ENCODE measurements around the gene DTX1. TPM values are rescaled to one million over a fixed set of nuclear protein-coding genes. Genes with fewer than 3 reads are reported as not detected.
A peak's percentile ranks its signal among the peaks of the same experiment; 100 is the strongest.

DTX1 gene
- total and polyA plus RNA-seq, 2 donors (not counting 1 experiment from before 2014, with no cell fraction given), result 47.0 to 49.5 TPM

- no peak for DNase-seq
- H3K9me3 Mint-ChIP-seq (ENCODE audit: insufficient read depth), result no peaks in the 10 kb centered on the region
- POLR2A ChIA-PET, result no interaction called here
- H3K27me3 Mint-ChIP-seq, result no peaks in the 10 kb centered on the region
- peak overlapping the region; percentile 61 for H3K4me3 Mint-ChIP-seq
- no peaks in the 10 kb centered on the region for H3K9me3 ChIP-seq (ENCODE audit: control extremely low read depth in 1 of 3, control insufficient read depth in 2 of 3, insufficient read depth in 1 of 3, low read length in 2 of 3)
- H3K36me3 ChIP-seq (replicated peaks in 1 of 2; ENCODE audit: control extremely low read depth in 1 of 2, control insufficient read depth in 1 of 2, extremely low read depth in 1 of 2, insufficient read depth in 2 of 2, low read length in 1 of 2), result peaks cover 1 to 3% of the 10 kb centered on the region in 2 experiments
- H2AFZ ChIP-seq (ENCODE audit: insufficient read depth, low read depth, low read length, poor library complexity, severe bottlenecking), result no peak overlapping the region
- peaks cover 85% of the 10 kb centered on the region for H3K79me2 ChIP-seq (ENCODE audit: control insufficient read depth, insufficient read depth, low read length)
- peaks cover 90% of the 10 kb centered on the region for H3K4me1 Mint-ChIP-seq
- H3K4me3 ChIP-seq (ENCODE audit: control extremely low read depth in 1 of 5, extremely low read depth in 1 of 5, insufficient read depth in 1 of 5, low read depth in 2 of 5, low read length in 4 of 5), result no peak overlapping the region
- no peak for ATAC-seq (ENCODE audit: low read depth)
- H3K9ac ChIP-seq (ENCODE audit: low read length), result no peak overlapping the region
- no peaks in the 10 kb centered on the region for H3K27me3 ChIP-seq (replicated peaks in 1 of 4; ENCODE audit: control extremely low read depth in 1 of 4, control insufficient read depth in 3 of 4, insufficient read depth in 4 of 4, low read length in 3 of 4)
- peak overlapping the region; percentile 92 to 96 for H3K27ac ChIP-seq (ENCODE audit: low read length in 2 of 2)
- H3K27ac Mint-ChIP-seq, result peak overlapping the region; percentile 90
- 90% methylated on average over 16 of the region's 21 CpGs for whole genome bisulfite sequencing (ENCODE audit: insufficient coverage)
- peak overlapping the region; percentile 68 for H3K4me2 ChIP-seq (replicated peaks; ENCODE audit: low read depth, low read length, poor library complexity, severe bottlenecking)
- peaks cover 6% of the 10 kb centered on the region for H4K20me1 ChIP-seq (ENCODE audit: control insufficient read depth, insufficient read depth, low read length, poor library complexity, severe bottlenecking)
- TF ChIP-seq CTCF (IDR thresholded peaks at IDR 0.05) (no peak), EZH2 (IDR thresholded peaks at IDR 0.05; ENCODE audit: borderline replicate concordance, insufficient read depth, low read depth, low read length, poor library complexity, severe bottlenecking) (no peak)
- peaks cover 98 to 100% of the 10 kb centered on the region in 2 donors for H3K4me1 ChIP-seq (ENCODE audit: control insufficient read depth in 2 of 2, insufficient read depth in 2 of 2, low read length in 2 of 2)
- CTCF ChIA-PET, result interaction anchor here (1.0 to 6.7 kb wide), 8 partner anchors 9 to 103 kb away, joined by 3 to 59 read pairs (median 4); no protein-coding TSS in a partner anchor
- intact Hi-C loops (cut with micrococcal nuclease), result no loop called here
Measured at GRCh38 chr12:113071135-113072112, 14.9 kb downstream of the DTX1 start.

GRCh38 chr12:113072136-113072535 lies 15.6 kb downstream of the DTX1 start:
- DNase-seq (no peak), ATAC-seq (ENCODE audit: low read depth) (no peak)
- H3K4me1 ChIP-seq (ENCODE audit: control insufficient read depth in 2 of 2, insufficient read depth in 2 of 2, low read length in 2 of 2), result peaks cover 98 to 100% of the 10 kb centered on the region in 2 donors
- H2AFZ ChIP-seq (ENCODE audit: insufficient read depth, low read depth, low read length, poor library complexity, severe bottlenecking), result no peak overlapping the region
- peak overlapping the region; percentile 16 to 96 for H3K27ac ChIP-seq (ENCODE audit: low read length in 2 of 2)
- peaks cover 85% of the 10 kb centered on the region for H3K79me2 ChIP-seq (ENCODE audit: control insufficient read depth, insufficient read depth, low read length)
- CTCF ChIA-PET, result interaction anchor here (3.6 to 6.7 kb wide), 2 partner anchors 9 to 22 kb away, joined by 27 to 59 read pairs; no protein-coding TSS in a partner anchor
- 80% methylated on average over 2 of the region's 3 CpGs for WGBS (ENCODE audit: insufficient coverage)
- Mint-ChIP-seq H3K9me3 (ENCODE audit: insufficient read depth) (no peaks in the 10 kb centered on the region), H3K4me3 (peak overlapping the region; percentile 48), H3K27ac (peak overlapping the region; percentile 74), H3K4me1 (peaks cover 91% of the 10 kb centered on the region), H3K27me3 (no peaks in the 10 kb centered on the region)
- POLR2A ChIA-PET, result no interaction called here
- intact Hi-C loops (cut with micrococcal nuclease), result no loop called here
- H3K4me3 ChIP-seq (ENCODE audit: control extremely low read depth in 1 of 5, extremely low read depth in 1 of 5, insufficient read depth in 1 of 5, low read depth in 2 of 5, low read length in 4 of 5), result no peak overlapping the region
- TF ChIP-seq CTCF (IDR thresholded peaks at IDR 0.05) (no peak), EZH2 (IDR thresholded peaks at IDR 0.05; ENCODE audit: borderline replicate concordance, insufficient read depth, low read depth, low read length, poor library complexity, severe bottlenecking) (no peak)
- H3K9me3 ChIP-seq (ENCODE audit: control extremely low read depth in 1 of 3, control insufficient read depth in 2 of 3, insufficient read depth in 1 of 3, low read length in 2 of 3), result no peaks in the 10 kb centered on the region
- peaks cover 6% of the 10 kb centered on the region for H4K20me1 ChIP-seq (ENCODE audit: control insufficient read depth, insufficient read depth, low read length, poor library complexity, severe bottlenecking)
- H3K4me2 ChIP-seq (replicated peaks; ENCODE audit: low read depth, low read length, poor library complexity, severe bottlenecking), result peak overlapping the region; percentile 25
- peaks cover 1 to 3% of the 10 kb centered on the region in 2 experiments for H3K36me3 ChIP-seq (replicated peaks in 1 of 2; ENCODE audit: control extremely low read depth in 1 of 2, control insufficient read depth in 1 of 2, extremely low read depth in 1 of 2, insufficient read depth in 2 of 2, low read length in 1 of 2)
- H3K27me3 ChIP-seq (replicated peaks in 1 of 4; ENCODE audit: control extremely low read depth in 1 of 4, control insufficient read depth in 3 of 4, insufficient read depth in 4 of 4, low read length in 3 of 4), result no peaks in the 10 kb centered on the region
- no peak overlapping the region for H3K9ac ChIP-seq (ENCODE audit: low read length)
